SJSA1 (cell line): ENCODE data around the gene ZFP14. TPM values are rescaled to one million over a fixed set of nuclear protein-coding genes. Genes with fewer than 3 reads are reported as not detected.
A peak's percentile ranks its signal among the peaks of the same experiment; 100 is the strongest.
"Not testable (repeated sequence)": the region's sequence is repeated elsewhere in the genome, so short reads cannot be mapped to it uniquely, and the experiment has no call there.

Experiments
- DNase-seq, 2 experiments: peaks; one replicate each; pipeline ENCODE4 v3.0.0-alpha.2; 2015 to 2020; ENCODE audit warnings: low spot score in 2 of 2, low read depth in 1 of 2
- H3K27ac ChIP-seq: fragments of 250-450 bp; sonication (Bioruptor Pico); 2 replicates; pipeline ENCODE4 v1.5.1; 2020; ENCODE audit warnings: mild to moderate bottlenecking, moderate library complexity
- H3K27me3 ChIP-seq: fragments of 250-450 bp; sonication (Bioruptor Pico); replicated peaks from 2 replicates; pipeline ENCODE4 v1.5.1; 2020; ENCODE audit warnings: mild to moderate bottlenecking, moderate library complexity
- H3K36me3 ChIP-seq: fragments of 250-450 bp; sonication (Bioruptor Pico); 2 replicates; pipeline ENCODE4 v1.5.1; 2020; ENCODE audit warnings: mild to moderate bottlenecking
- H3K4me1 ChIP-seq: fragments of 250-450 bp; sonication (Bioruptor Pico); replicated peaks from 2 replicates; pipeline ENCODE4 v1.6.1; 2021; ENCODE audit warnings: mild to moderate bottlenecking
- H3K4me3 ChIP-seq: fragments of 250-450 bp; sonication (Bioruptor Pico); 2 replicates; pipeline ENCODE4 v1.5.1; 2020; ENCODE audit warnings: mild to moderate bottlenecking
- H3K9me3 ChIP-seq: fragments of 250-450 bp; sonication (Bioruptor Pico); replicated peaks from 2 replicates; pipeline ENCODE4 v1.5.1; 2020; ENCODE audit warnings: mild to moderate bottlenecking
- total RNA-seq: library from RNA; depleted of rRNA; stranded (reverse); fragments of >200 nt; shearing (Covaris generic); gene quantifications from 2 replicates; pipeline ENCODE4 v1.2.3, GENCODE V29; 2014; rRNA removed

The ZFP14 gene
- total RNA-seq, 1 experiment from 2014 or later, result 1.2 TPM

DNA sequence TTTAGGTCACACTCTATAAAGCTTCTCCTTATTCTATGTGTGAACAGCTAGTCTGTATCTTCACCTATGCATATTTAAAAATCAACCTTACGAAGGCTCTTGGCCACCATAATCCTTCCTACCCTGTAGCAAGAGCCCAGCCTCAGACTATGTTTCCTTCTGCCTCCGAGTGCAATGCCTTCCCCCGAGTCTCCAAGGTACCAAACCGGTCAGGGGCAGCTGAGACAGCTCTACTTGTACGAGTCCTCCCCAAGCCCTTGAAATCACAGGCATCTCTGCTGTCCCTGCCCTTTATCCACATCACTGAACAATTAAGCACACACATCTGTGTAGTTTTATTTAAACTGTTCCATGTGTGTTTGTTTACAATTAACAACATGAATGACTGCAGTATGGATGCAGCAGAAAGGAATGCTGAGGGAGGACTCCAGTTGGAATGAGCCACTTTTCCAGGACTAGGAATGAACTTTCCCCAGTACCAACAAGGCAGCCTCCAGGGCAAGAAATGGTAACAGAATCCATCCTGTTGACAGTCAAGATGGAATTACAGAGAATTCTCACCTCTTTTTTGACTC lies 68.5 kb downstream of the ZFP14 start:
- H3K4me1 ChIP-seq, DNase-seq, H3K27me3 ChIP-seq, H3K27ac ChIP-seq, H3K4me3 ChIP-seq, H3K36me3 ChIP-seq, H3K9me3 ChIP-seq: not testable (repeated sequence)

DNA sequence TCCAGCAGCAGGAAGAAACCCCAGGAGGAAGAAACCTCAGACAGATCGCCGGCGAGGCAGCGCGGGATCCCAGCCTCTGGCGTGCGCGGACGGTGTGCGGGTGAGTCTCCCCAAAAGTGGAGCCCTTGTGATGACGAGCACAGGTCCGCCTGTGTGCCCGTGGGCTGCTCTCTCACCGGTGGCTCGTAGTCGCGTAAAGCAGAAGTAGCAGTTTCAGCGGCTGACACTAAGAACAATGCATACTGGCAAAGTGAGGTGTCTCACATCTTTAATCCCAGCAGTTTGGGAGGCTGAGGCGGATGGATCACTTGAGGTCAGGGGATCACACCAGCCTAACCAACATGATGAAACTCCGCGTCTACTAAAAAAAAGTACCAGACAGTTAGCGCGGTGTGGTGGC lies 69.2 kb downstream of the ZFP14 start:
- H3K27me3 ChIP-seq, H3K4me1 ChIP-seq, H3K9me3 ChIP-seq, H3K27ac ChIP-seq, H3K36me3 ChIP-seq, DNase-seq, H3K4me3 ChIP-seq: not testable (repeated sequence)

GRCh38 chr19:36309309-36309708 lies 69.7 kb downstream of the ZFP14 start:
- H3K27me3 ChIP-seq, H3K9me3 ChIP-seq, H3K27ac ChIP-seq, H3K4me1 ChIP-seq, H3K4me3 ChIP-seq, DNase-seq, H3K36me3 ChIP-seq: not testable (repeated sequence)

DNA sequence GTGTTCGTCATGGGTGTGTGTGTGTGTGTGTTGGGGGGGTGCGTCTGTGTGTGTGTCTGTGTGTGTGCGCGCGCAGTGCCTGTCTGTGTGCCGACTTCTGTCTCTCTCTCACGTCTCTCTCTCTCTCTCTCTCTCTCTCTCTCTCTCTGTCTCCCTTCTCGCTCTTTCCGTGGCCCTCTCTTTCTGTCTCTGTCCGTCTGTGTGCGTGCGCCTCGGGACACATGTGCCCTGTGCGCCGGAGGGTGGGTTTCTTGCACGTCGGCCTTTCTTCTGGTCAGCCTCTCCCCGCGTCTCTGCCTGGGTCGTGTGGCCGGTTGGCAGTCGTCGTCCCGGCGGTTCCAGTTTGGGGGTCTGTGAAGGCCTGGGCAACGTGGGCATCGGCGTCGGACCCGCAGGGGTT lies 86.7 kb downstream of the ZFP14 start:
- DNase-seq, result peak in 1 of 2 experiments; percentile 15
- not testable (repeated sequence) for H3K4me1 ChIP-seq, H3K4me3 ChIP-seq, H3K36me3 ChIP-seq, H3K27ac ChIP-seq, H3K27me3 ChIP-seq, H3K9me3 ChIP-seq

Other genes starting within 250 kb of the ZFP14 start
- 241 and 466 TPM in 2 replicates for gene CAPNS1, start 239.1 kb downstream of the ZFP14 start, total RNA-seq
- not detected in 2 replicates for gene COX7A1, start 226.8 kb downstream of the ZFP14 start, total RNA-seq
- 2.4 and 17.9 TPM in 2 replicates for gene ZNF565, start 164.5 kb downstream of the ZFP14 start, total RNA-seq
- 125 and 135 TPM in 2 replicates for gene ZNF146, start 164.1 kb downstream of the ZFP14 start, total RNA-seq
- 3.4 and 4.9 TPM in 2 replicates for gene ZFP82, start 39.4 kb upstream of the ZFP14 start, total RNA-seq
- gene ZNF566, start 110.4 kb upstream of the ZFP14 start, total RNA-seq, result 3.6 and 3.7 TPM in 2 replicates
- gene ZNF260, start 149.1 kb upstream of the ZFP14 start, total RNA-seq, result 6.9 and 7.7 TPM in 2 replicates
- gene ZNF529, start 194.1 kb upstream of the ZFP14 start, total RNA-seq, result 2.1 and 3.4 TPM in 2 replicates
- 0.16 and 1.2 TPM in 2 replicates for gene ZNF382, start 226.1 kb upstream of the ZFP14 start, total RNA-seq